ENCODE results near the gene RANBP3.

Gene RANBP3

GRCh38 chr19:5975388-5975728, 2.6 kb downstream of the RANBP3 start:
- FAIRE-seq (no peak), DNase-seq (ENCODE audit: insufficient read length, low spot score) (no peak)
- no peak for TF ChIP-seq CTCF (IDR thresholded peaks at IDR 0.05; ENCODE audit: insufficient read depth, missing control alignments)

GRCh38 chr19:5974721-5975387, 3.1 kb downstream of the RANBP3 start:
- no peak for TF ChIP-seq CTCF (IDR thresholded peaks at IDR 0.05; ENCODE audit: insufficient read depth, missing control alignments)
- no peak for FAIRE-seq
- DNase-seq (ENCODE audit: insufficient read length, low spot score): no peak

- FAIRE-seq (no peak), DNase-seq (ENCODE audit: insufficient read length, low spot score) (no peak)
- TF ChIP-seq CTCF (IDR thresholded peaks at IDR 0.05; ENCODE audit: insufficient read depth, missing control alignments): no peak
These were observed 3.9 kb downstream of the RANBP3 start for GRCh38 chr19:5973867-5974635.

- TF ChIP-seq CTCF (IDR thresholded peaks at IDR 0.05; ENCODE audit: insufficient read depth, missing control alignments): no peak
- FAIRE-seq: no peak
These were observed 4.6 kb downstream of the RANBP3 start for GRCh38 chr19:5973376-5973775.

GRCh38 chr19:5972355-5972731, 5.6 kb downstream of the RANBP3 start:
- no peak for TF ChIP-seq CTCF (IDR thresholded peaks at IDR 0.05; ENCODE audit: insufficient read depth, missing control alignments)
- DNase-seq (ENCODE audit: insufficient read length, low spot score) (no peak), FAIRE-seq (no peak)

More at GRCh38 chr19:5973376-5973775, 4.6 kb downstream of the RANBP3 start:
- DNase-seq (ENCODE audit: insufficient read length, low spot score): no peak

- FAIRE-seq: no peak
These were observed 6.1 kb downstream of the RANBP3 start for GRCh38 chr19:5971714-5972354.

More at GRCh38 chr19:5971714-5972354, 6.1 kb downstream of the RANBP3 start:
- DNase-seq (ENCODE audit: insufficient read length, low spot score): no peak
- no peak for TF ChIP-seq CTCF (IDR thresholded peaks at IDR 0.05; ENCODE audit: insufficient read depth, missing control alignments)

Data from D721Med (cell line).